Activated naive CD4-positive, alpha-beta T cell treated with anti-CD3 and anti-CD28 coated beads, Interleukin-2, amount 10 ng/mL, durations not matched to agents 7 days and 5 days (primary cell): ENCODE measurements around the gene AOPEP.

Experiments
- CTCF ChIA-PET: fragments of 350-600 bp; sonication (Branson Sonifier 250); formaldehyde crosslinking; loops from one replicate; lab custom pipeline; 2021; ENCODE audit warnings: antibody characterized with exemption; lab: Charles Lee
- DNase-seq: peaks from one replicate; pipeline ENCODE4 v3.0.0-alpha.2; 2020
- H3K27ac Mint-ChIP-seq: one replicate; pipeline ENCODE4 v1.8.0; 2021; ENCODE audit warnings: mild to moderate bottlenecking, moderate library complexity, mixed read lengths
- H3K27me3 Mint-ChIP-seq: one replicate; pipeline ENCODE4 v1.8.0; 2021; ENCODE audit warnings: mild to moderate bottlenecking, mixed read lengths
- H3K36me3 Mint-ChIP-seq: one replicate; pipeline ENCODE4 v1.8.0; 2021; ENCODE audit warnings: mixed read lengths
- H3K4me1 Mint-ChIP-seq: one replicate; pipeline ENCODE4 v1.8.0; 2021; ENCODE audit warnings: mixed read lengths
- H3K4me3 Mint-ChIP-seq: one replicate; pipeline ENCODE4 v1.8.0; 2021; ENCODE audit warnings: mild to moderate bottlenecking, moderate library complexity, mixed read lengths
- H3K9me3 Mint-ChIP-seq: one replicate; pipeline ENCODE4 v1.8.0; 2021; ENCODE audit warnings: mixed read lengths

Gene AOPEP

GRCh38 chr9:95086564-95086955 is 360.1 kb downstream of the AOPEP start:
- Mint-ChIP-seq H3K36me3 (no peaks in the 10 kb centered on the region), H3K27me3 (no peaks in the 10 kb centered on the region), H3K4me1 (no peaks in the 10 kb centered on the region), H3K27ac (no peak overlapping the region), H3K4me3 (no peak overlapping the region), H3K9me3 (no peaks in the 10 kb centered on the region)
- CTCF ChIA-PET = no interaction called here
- no peak for DNase-seq

- peaks cover 4% of the 10 kb centered on the region for H3K27me3 Mint-ChIP-seq
- no peak overlapping the region for H3K27ac Mint-ChIP-seq
- no peaks in the 10 kb centered on the region for H3K36me3 Mint-ChIP-seq
- no peak overlapping the region for H3K4me3 Mint-ChIP-seq
- CTCF ChIA-PET = no interaction called here
- peaks cover 9% of the 10 kb centered on the region for H3K4me1 Mint-ChIP-seq
- DNase-seq = no peak
- H3K9me3 Mint-ChIP-seq = no peaks in the 10 kb centered on the region
Observed at GRCh38 chr9:95087659-95088242, 361.3 kb downstream of the AOPEP start.

DNA sequence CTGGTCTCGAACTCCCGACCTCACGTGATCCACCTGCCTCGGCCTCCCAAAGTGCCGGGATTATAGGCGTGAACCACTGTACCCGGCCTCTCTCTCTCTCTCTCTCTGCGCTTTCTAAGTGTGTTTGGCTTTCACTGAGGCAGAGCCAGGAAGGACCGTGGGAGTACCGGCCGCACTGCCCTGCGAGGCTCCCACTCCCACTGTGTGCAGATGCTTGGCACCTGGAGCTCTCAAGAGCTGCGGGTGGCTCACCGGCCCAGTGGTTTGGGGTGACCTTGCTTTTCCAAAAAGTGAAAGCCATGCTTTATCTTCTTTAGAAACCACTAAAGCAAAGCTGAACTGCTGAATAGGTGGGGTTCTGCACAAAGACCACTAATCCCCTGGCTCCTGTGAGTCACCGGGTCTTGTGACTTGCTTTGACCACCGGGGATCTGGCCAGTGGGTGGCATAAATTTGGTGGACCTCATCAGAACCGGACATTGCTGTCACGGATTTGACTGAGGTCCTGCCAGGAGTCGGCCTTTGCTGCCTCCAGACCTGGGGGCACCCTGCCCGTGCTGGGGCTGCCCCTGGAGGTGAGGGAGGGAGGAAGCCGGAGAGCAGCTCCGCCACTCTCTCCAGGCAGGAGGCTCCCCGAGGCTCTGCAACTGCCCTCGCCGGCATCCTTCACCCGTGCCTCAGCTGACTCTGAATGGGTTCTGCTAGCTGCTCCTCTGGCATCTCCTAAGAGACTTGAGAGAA is 362.1 kb downstream of the AOPEP start:
- peaks cover 4% of the 10 kb centered on the region for H3K27me3 Mint-ChIP-seq
- no peaks in the 10 kb centered on the region for H3K9me3 Mint-ChIP-seq
- CTCF ChIA-PET = interaction anchor here (0.9 kb wide), 1 partner anchor 407 kb away, joined by 4 read pairs; no protein-coding TSS in a partner anchor
- no peaks in the 10 kb centered on the region for H3K36me3 Mint-ChIP-seq
- no peak overlapping the region for H3K27ac Mint-ChIP-seq
- H3K4me1 Mint-ChIP-seq = peaks cover 12% of the 10 kb centered on the region
- H3K4me3 Mint-ChIP-seq = no peak overlapping the region
- no peak for DNase-seq

DNA sequence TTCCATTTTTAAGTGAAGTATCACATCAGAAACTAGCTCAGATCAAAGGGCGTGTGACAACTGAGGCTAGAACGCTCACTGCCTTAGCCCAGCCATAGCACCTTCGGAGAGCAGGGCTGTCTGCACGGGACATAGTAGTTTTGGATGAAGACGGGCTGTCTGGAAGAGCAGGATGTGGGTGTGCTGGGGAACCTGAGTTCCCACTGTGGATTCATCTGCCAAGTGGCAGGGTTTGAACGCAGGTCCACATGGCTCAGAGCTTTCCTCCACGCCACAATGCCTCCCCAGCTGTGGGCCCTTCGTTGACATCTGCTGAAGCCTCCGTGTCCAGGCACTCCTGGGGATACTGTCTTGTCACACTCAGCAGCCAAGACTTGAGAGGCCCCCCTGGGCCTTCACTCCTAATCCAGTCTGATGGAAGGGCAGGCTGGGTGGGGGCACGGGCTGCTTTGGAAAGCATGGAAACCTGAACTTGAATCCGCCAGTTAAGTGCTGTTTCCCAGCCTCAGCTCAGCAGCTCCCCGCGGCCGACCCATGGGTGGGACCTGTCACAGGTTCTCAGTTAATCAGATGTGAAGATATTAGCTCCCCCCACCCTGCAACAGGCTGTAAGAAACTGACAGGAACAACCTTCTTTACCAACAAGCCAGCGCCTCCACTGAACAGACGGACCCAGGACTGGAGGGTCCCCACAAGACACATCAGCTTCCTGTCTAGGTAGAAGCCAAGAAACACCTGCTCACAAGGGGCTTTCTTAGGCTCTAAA is 362.9 kb downstream of the AOPEP start:
- Mint-ChIP-seq H3K9me3 (no peaks in the 10 kb centered on the region), H3K4me3 (no peak overlapping the region), H3K27ac (no peak overlapping the region), H3K27me3 (peaks cover 6% of the 10 kb centered on the region), H3K36me3 (no peaks in the 10 kb centered on the region), H3K4me1 (peaks cover 15% of the 10 kb centered on the region)
- CTCF ChIA-PET = interaction anchor here (0.9 kb wide), 1 partner anchor 408 kb away, joined by 4 read pairs; no protein-coding TSS in a partner anchor
- DNase-seq = no peak

- H3K4me1 Mint-ChIP-seq = peaks cover 15% of the 10 kb centered on the region
- H3K4me3 Mint-ChIP-seq = no peak overlapping the region
- peaks cover 7% of the 10 kb centered on the region for H3K27me3 Mint-ChIP-seq
- no peak overlapping the region for H3K27ac Mint-ChIP-seq
- H3K36me3 Mint-ChIP-seq = no peaks in the 10 kb centered on the region
- CTCF ChIA-PET = no interaction called here
- H3K9me3 Mint-ChIP-seq = no peaks in the 10 kb centered on the region
- no peak for DNase-seq
Observed at GRCh38 chr9:95090023-95090791, 363.7 kb downstream of the AOPEP start.

GRCh38 chr9:95090871-95091577 is 364.5 kb downstream of the AOPEP start:
- DNase-seq = no peak
- no peak overlapping the region for H3K27ac Mint-ChIP-seq
- CTCF ChIA-PET = no interaction called here
- H3K4me3 Mint-ChIP-seq = no peak overlapping the region
- no peaks in the 10 kb centered on the region for H3K36me3 Mint-ChIP-seq
- H3K9me3 Mint-ChIP-seq = no peaks in the 10 kb centered on the region
- H3K4me1 Mint-ChIP-seq = peaks cover 15% of the 10 kb centered on the region
- peaks cover 7% of the 10 kb centered on the region for H3K27me3 Mint-ChIP-seq

DNA sequence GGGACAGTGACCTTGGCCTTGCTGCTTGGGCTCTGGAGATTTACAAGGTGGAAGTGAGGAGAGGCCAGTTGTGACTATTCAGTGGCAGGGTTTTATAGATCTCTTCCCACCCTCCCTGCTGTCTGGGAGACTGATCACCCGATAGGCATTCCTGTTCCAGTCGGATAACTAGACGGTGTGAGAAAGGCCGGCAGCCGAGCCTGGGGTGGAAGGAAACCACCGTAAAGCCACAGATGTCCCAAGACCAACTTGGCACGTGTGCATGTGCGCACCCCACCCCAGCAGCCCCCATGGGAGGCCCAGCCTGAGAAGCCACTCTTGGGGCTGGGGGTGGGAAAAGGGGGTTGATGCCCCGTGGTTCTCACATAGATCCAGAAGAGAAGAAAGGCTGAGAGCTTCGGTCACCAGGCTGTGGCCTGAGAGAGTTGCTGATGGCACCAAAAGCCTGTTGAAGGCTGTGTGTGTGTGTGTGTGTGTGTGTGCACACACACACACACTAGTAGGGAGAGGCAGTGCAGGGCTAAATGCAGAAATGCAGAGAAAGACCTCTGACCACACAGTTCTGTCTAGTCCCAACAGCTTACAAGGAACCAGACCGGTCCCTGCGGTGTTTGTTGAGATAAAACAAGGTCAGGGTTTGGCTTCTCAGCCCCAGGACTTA is 365.2 kb downstream of the AOPEP start:
- no peaks in the 10 kb centered on the region for H3K9me3 Mint-ChIP-seq
- CTCF ChIA-PET = interaction anchor here (1.4 kb wide), 1 partner anchor 40 kb away, joined by 4 read pairs; no protein-coding TSS in a partner anchor
- no peak for DNase-seq
- H3K36me3 Mint-ChIP-seq = no peaks in the 10 kb centered on the region
- H3K4me1 Mint-ChIP-seq = peaks cover 15% of the 10 kb centered on the region
- H3K27me3 Mint-ChIP-seq = peaks cover 7% of the 10 kb centered on the region
- no peak overlapping the region for H3K27ac Mint-ChIP-seq
- no peak overlapping the region for H3K4me3 Mint-ChIP-seq

DNA sequence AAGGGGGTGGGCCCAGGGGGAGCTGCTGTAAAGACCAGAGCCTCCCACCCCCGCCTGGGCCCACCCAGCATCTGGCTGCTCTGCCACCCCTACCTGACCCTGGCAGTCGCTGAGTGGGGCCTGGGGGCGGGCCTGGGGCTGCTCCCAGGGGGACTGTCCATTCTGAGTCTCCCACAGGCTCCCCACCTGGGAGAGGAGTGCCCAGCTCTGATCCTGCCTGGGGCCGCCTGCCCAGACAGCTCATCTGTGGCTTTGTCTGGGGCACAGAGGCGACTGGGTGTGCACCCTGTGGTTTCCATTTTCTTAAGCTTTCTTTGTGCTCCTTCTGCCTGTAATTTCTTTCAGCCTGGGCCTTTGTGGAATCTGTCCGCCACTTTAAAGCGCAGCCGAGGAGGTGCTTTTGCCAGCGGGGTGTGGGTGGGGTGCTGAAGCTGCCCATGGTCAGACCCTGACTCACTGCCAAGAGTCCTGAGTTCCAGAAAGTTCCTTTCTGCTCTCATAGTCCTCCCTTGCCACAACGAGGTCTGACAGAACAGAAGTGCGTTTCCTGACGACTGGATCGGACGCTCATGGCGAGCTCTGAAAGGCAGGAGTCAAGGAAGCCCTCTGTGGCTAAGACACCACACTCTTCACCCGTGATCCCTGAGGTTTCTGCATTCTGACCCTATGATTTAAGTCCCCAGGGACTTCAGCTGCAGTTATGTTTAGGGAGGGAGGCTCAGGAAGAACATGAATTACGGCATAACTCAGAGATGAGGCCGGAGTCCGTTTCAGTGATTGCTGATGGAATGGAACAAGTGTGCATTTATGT is 366.0 kb downstream of the AOPEP start:
- no peaks in the 10 kb centered on the region for H3K36me3 Mint-ChIP-seq
- peak; percentile 26 for DNase-seq
- peaks cover 15% of the 10 kb centered on the region for H3K4me1 Mint-ChIP-seq
- no peaks in the 10 kb centered on the region for H3K9me3 Mint-ChIP-seq
- no peak overlapping the region for H3K4me3 Mint-ChIP-seq
- H3K27me3 Mint-ChIP-seq = peaks cover 7% of the 10 kb centered on the region
- no peak overlapping the region for H3K27ac Mint-ChIP-seq
- CTCF ChIA-PET = interaction anchor here (0.7 to 1.4 kb wide), 3 partner anchors 36 to 309 kb away, joined by 3 to 4 read pairs (median 4); no protein-coding TSS in a partner anchor

DNA sequence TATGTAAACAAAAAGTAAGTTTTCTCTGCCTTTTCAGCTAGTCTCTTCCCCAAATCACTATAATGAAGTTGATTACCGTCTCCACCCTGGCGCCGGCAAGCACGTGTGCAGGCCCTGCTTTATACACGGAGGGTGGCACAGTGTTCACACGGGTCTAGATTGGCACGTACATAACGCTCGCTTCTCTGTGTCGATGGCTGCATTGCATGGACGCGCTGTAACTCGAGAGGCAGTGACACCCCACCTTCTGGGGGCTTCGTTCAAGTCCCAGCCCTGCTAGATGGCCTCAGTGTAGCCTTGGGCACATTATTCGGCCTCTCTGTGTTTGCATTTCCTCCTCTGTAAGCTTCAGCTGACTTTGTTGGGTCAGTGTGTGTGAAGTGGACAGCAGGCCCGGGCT is 367.1 kb downstream of the AOPEP start:
- Mint-ChIP-seq H3K4me3 (no peak overlapping the region), H3K36me3 (no peaks in the 10 kb centered on the region), H3K27me3 (peaks cover 7% of the 10 kb centered on the region), H3K9me3 (no peaks in the 10 kb centered on the region), H3K27ac (no peak overlapping the region), H3K4me1 (peaks cover 15% of the 10 kb centered on the region)
- DNase-seq = no peak
- CTCF ChIA-PET = interaction anchor here (1.1 to 1.4 kb wide), 2 partner anchors 310 to 412 kb away, joined by 4 read pairs; no protein-coding TSS in a partner anchor

- DNase-seq = no peak
- Mint-ChIP-seq H3K36me3 (no peaks in the 10 kb centered on the region), H3K4me3 (no peak overlapping the region), H3K27ac (no peak overlapping the region), H3K9me3 (no peaks in the 10 kb centered on the region), H3K27me3 (peaks cover 7% of the 10 kb centered on the region), H3K4me1 (peaks cover 15% of the 10 kb centered on the region)
- CTCF ChIA-PET = interaction anchor here (1.1 kb wide), 1 partner anchor 413 kb away, joined by 4 read pairs; no protein-coding TSS in a partner anchor
Observed at GRCh38 chr9:95094002-95094401, 367.5 kb downstream of the AOPEP start.

GRCh38 chr9:95095641-95096355 is 369.3 kb downstream of the AOPEP start:
- no peaks in the 10 kb centered on the region for H3K36me3 Mint-ChIP-seq
- no peak overlapping the region for H3K27ac Mint-ChIP-seq
- CTCF ChIA-PET = interaction anchor here (1.1 to 1.2 kb wide), 2 partner anchors 35 to 313 kb away, joined by 3 read pairs; no protein-coding TSS in a partner anchor
- H3K27me3 Mint-ChIP-seq = peaks cover 7% of the 10 kb centered on the region
- no peaks in the 10 kb centered on the region for H3K9me3 Mint-ChIP-seq
- peaks cover 15% of the 10 kb centered on the region for H3K4me1 Mint-ChIP-seq
- no peak for DNase-seq
- H3K4me3 Mint-ChIP-seq = no peak overlapping the region

- CTCF ChIA-PET = interaction anchor here (1.2 kb wide), 1 partner anchor 35 kb away, joined by 3 read pairs; no protein-coding TSS in a partner anchor
- DNase-seq = no peak
- H3K27ac Mint-ChIP-seq = no peak overlapping the region
Observed at GRCh38 chr9:95096381-95096780, 369.9 kb downstream of the AOPEP start.

More at GRCh38 chr9:95096381-95096780, 369.9 kb downstream of the AOPEP start:
- peaks cover 15% of the 10 kb centered on the region for H3K4me1 Mint-ChIP-seq
- H3K36me3 Mint-ChIP-seq = no peaks in the 10 kb centered on the region
- H3K9me3 Mint-ChIP-seq = no peaks in the 10 kb centered on the region
- H3K27me3 Mint-ChIP-seq = peaks cover 7% of the 10 kb centered on the region
- H3K4me3 Mint-ChIP-seq = no peak overlapping the region
